Neural progenitor cell (in vitro differentiated cells): Measurements from ENCODE around the gene EFCAB8.

Experiments
- EZH2 ChIP-seq: fragments of 200-600 bp; sonication (generic); IDR thresholded peaks from 2 replicates; pipeline ENCODE4 v1.6.1; 2017; ENCODE audit warnings: antibody characterized with exemption, mild to moderate bottlenecking, moderate library complexity
- EZH2phosphoT487 ChIP-seq: fragments of 200-600 bp; sonication (generic); IDR thresholded peaks from 2 replicates; pipeline ENCODE4 v1.6.1; 2017; ENCODE audit warnings: antibody characterized with exemption
- TF ChIP-seq, protein P1 (sequence below): fragments of 200-600 bp; sonication (generic); IDR thresholded peaks from 2 replicates; pipeline ENCODE4 v1.5.1; 2017; ENCODE audit warnings: antibody characterized with exemption, mild to moderate bottlenecking

DNA sequence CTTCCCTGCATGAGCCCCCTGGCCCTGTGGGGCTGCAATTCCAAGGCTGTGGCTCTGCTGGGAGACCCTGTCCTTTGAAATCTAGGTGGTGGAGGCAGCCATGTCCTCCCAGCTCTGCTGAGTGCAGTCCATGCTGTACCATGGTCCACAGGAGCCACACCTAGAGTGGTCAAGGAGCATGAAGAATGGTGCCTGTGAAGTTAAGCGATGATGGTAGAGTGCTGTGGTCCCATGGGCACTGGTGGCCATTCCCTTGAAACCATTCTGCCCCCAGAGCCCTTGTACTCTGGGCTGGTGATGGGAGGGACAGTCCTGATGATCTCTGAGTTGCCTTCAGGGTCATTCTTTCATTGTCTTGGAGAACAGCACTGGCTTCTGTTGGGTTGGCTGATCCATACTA, 55.3 kb downstream of the EFCAB8 start:
- TF ChIP-seq, protein P1, sequence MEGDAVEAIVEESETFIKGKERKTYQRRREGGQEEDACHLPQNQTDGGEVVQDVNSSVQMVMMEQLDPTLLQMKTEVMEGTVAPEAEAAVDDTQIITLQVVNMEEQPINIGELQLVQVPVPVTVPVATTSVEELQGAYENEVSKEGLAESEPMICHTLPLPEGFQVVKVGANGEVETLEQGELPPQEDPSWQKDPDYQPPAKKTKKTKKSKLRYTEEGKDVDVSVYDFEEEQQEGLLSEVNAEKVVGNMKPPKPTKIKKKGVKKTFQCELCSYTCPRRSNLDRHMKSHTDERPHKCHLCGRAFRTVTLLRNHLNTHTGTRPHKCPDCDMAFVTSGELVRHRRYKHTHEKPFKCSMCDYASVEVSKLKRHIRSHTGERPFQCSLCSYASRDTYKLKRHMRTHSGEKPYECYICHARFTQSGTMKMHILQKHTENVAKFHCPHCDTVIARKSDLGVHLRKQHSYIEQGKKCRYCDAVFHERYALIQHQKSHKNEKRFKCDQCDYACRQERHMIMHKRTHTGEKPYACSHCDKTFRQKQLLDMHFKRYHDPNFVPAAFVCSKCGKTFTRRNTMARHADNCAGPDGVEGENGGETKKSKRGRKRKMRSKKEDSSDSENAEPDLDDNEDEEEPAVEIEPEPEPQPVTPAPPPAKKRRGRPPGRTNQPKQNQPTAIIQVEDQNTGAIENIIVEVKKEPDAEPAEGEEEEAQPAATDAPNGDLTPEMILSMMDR, result no peak
- TF ChIP-seq EZH2 (no peak), EZH2phosphoT487 (no peak)
